ENCODE data around the gene FBXO28.

DNA sequence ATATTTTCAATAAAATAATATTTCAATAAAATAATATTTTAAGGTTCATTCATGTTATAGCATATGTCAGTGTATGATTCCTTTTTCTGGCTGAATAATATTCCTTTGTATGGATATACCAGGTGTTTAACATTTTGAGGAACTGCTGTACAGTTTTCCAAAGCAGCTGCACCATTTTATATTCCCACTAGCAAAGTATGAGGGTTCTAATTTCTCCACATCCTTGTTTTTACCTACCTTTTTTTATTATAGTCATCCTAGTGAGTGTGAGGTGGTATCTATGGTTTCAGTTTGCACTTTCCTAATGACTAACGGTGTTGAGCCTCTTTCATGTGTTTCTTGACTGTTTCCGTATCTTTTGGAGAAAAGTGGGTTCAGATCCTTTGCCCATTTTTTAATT is 74.4 kb downstream of the FBXO28 start:
- TF ChIP-seq, protein P1, sequence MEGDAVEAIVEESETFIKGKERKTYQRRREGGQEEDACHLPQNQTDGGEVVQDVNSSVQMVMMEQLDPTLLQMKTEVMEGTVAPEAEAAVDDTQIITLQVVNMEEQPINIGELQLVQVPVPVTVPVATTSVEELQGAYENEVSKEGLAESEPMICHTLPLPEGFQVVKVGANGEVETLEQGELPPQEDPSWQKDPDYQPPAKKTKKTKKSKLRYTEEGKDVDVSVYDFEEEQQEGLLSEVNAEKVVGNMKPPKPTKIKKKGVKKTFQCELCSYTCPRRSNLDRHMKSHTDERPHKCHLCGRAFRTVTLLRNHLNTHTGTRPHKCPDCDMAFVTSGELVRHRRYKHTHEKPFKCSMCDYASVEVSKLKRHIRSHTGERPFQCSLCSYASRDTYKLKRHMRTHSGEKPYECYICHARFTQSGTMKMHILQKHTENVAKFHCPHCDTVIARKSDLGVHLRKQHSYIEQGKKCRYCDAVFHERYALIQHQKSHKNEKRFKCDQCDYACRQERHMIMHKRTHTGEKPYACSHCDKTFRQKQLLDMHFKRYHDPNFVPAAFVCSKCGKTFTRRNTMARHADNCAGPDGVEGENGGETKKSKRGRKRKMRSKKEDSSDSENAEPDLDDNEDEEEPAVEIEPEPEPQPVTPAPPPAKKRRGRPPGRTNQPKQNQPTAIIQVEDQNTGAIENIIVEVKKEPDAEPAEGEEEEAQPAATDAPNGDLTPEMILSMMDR (IDR thresholded peaks at IDR 0.05) = no peak
- no peak for TF ChIP-seq POLR2A (IDR thresholded peaks at IDR 0.05)
